Endothelial cell of umbilical vein (primary cell): Measurements from ENCODE around the gene SEMA4D. TPM values are rescaled to one million over a fixed set of nuclear protein-coding genes. Genes with fewer than 3 reads are reported as not detected.

Source experiments
- BruUV-seq: library from RNA; stranded (reverse); fragments of 400-500 nt; replicated peaks from 2 replicates; lab custom pipeline; 2021; lab: Mats Ljungman, UMichigan
- CTCF ChIA-PET: fragments of 300-600, 350-600 bp; sonication (Branson Sonifier 250); formaldehyde crosslinking; loops from one replicate; lab custom pipeline; 2021; ENCODE audit warnings: antibody characterized with exemption, inconsistent platforms; lab: Charles Lee
- POLR2A ChIA-PET: fragments of 300-600, 350-600 bp; sonication (Branson Sonifier 250); formaldehyde crosslinking; loops from one replicate; lab custom pipeline; 2021; ENCODE audit warnings: antibody characterized with exemption, inconsistent platforms; lab: Charles Lee
- DNase-seq: peaks from one replicate; pipeline ENCODE4 v3.0.0-alpha.2; 2011; ENCODE audit warnings: low read depth, low spot score
- FAIRE-seq: peaks from 2 replicates; lab custom pipeline; 2011; peaks lifted over from hg19 to GRCh38; lab: Jason Lieb, UNC
- H2AFZ ChIP-seq: 2 replicates; pipeline ENCODE4 v1.6.0; 2012; ENCODE audit warnings: low read depth, low read length, control low read depth, inconsistent platforms
- H3K27ac ChIP-seq: 2 replicates; pipeline ENCODE4 v1.5.1; 2011; ENCODE audit warnings: low read depth, mild to moderate bottlenecking, control low read depth, low read length, moderate library complexity; ENCODE audit not compliant: insufficient read depth
- H3K27me3 ChIP-seq, 2 experiments: 2 replicates each; pipeline versions ENCODE4 v1.6.0 to v1.6.1; 2011; ENCODE audit warnings: low read length in 2 of 2, mixed read lengths in 1 of 2; ENCODE audit not compliant: control insufficient read depth in 2 of 2, insufficient read depth in 2 of 2
- H3K36me3 ChIP-seq, 2 experiments: 2 replicates in 1 of 2; 3 replicates in 1 of 2; pipeline ENCODE4 v1.5.1; 2011; ENCODE audit warnings: low read length in 2 of 2, mild to moderate bottlenecking in 1 of 2, moderate library complexity in 1 of 2; ENCODE audit not compliant: control insufficient read depth in 2 of 2, insufficient read depth in 2 of 2; ENCODE audit errors: extremely low read depth in 1 of 2
- H3K4me1 ChIP-seq: 3 replicates; pipeline ENCODE4 v1.5.1; 2011; ENCODE audit warnings: mild to moderate bottlenecking, low read length; ENCODE audit not compliant: control insufficient read depth, insufficient read depth; ENCODE audit errors: extremely low read depth
- H3K4me2 ChIP-seq: 2 replicates; pipeline ENCODE4 v1.6.1; 2011; ENCODE audit warnings: low read length, control low read depth, mixed read lengths; ENCODE audit not compliant: insufficient read depth
- H3K4me3 ChIP-seq, 3 experiments: fragments of 200-600 bp in 1 of 3; sonication (generic), shearing (Covaris generic) in 1 of 3; replicated peaks in 1 of 3; 2 replicates each; pipeline ENCODE4 v1.5.1; 2011 to 2016; ENCODE audit warnings: control low read depth in 3 of 3, low read length in 3 of 3, mild to moderate bottlenecking in 2 of 3, inconsistent platforms in 1 of 3, low read depth in 1 of 3, moderate library complexity in 1 of 3; ENCODE audit not compliant: insufficient read depth in 1 of 3
- H3K79me2 ChIP-seq: 2 replicates; pipeline ENCODE4 v1.6.0; 2012; ENCODE audit warnings: low read length, inconsistent platforms; ENCODE audit not compliant: control insufficient read depth, insufficient read depth
- H3K9ac ChIP-seq: replicated peaks from 2 replicates; pipeline ENCODE3; 2011; ENCODE audit warnings: low read length, control low read depth; ENCODE audit not compliant: insufficient read depth; ENCODE audit errors: extremely low read depth
- H3K9me1 ChIP-seq: replicated peaks from 3 replicates; pipeline ENCODE4 v1.6.0; 2011; ENCODE audit warnings: mild to moderate bottlenecking, low read length; ENCODE audit not compliant: control insufficient read depth, insufficient read depth; ENCODE audit errors: extremely low read depth
- H3K9me3 ChIP-seq: replicated peaks from 2 replicates; pipeline ENCODE4 v1.5.1; 2012; ENCODE audit warnings: low read length, inconsistent platforms; ENCODE audit not compliant: control insufficient read depth, insufficient read depth
- H4K20me1 ChIP-seq: replicated peaks from 2 replicates; pipeline ENCODE3; 2011; ENCODE audit warnings: mild to moderate bottlenecking, low read length; ENCODE audit not compliant: control insufficient read depth, insufficient read depth; ENCODE audit errors: extremely low read depth
- EZH2 ChIP-seq: IDR thresholded peaks from 2 replicates; pipeline ENCODE4 v1.6.1; 2012; ENCODE audit warnings: borderline replicate concordance, low read depth, mild to moderate bottlenecking, moderate library complexity, low read length, inconsistent platforms; ENCODE audit not compliant: severe bottlenecking
- FOS ChIP-seq: IDR thresholded peaks from 2 replicates; pipeline ENCODE4 v1.6.1; 2011; ENCODE audit warnings: mild to moderate bottlenecking, low read length, moderate library complexity, borderline replicate concordance; ENCODE audit not compliant: insufficient read depth
- JUN ChIP-seq: IDR thresholded peaks from 2 replicates; pipeline ENCODE4 v1.6.1; 2011; ENCODE audit warnings: borderline replicate concordance, low read depth; ENCODE audit not compliant: insufficient read length, insufficient read depth
- MAX ChIP-seq: IDR thresholded peaks from 2 replicates; pipeline ENCODE4 v1.6.1; 2011; ENCODE audit not compliant: insufficient read depth, insufficient read length
- MYC ChIP-seq: IDR thresholded peaks from one replicate; pipeline ENCODE4 v1.6.1; 2011; ENCODE audit warnings: mild to moderate bottlenecking, low read depth, low read length
- POLR2A ChIP-seq: IDR thresholded peaks from 2 replicates; pipeline ENCODE4 v1.6.1; 2012; ENCODE audit warnings: low read depth, mild to moderate bottlenecking, control low read depth, low read length
- POLR2AphosphoS5 ChIP-seq: IDR thresholded peaks from 2 replicates; pipeline ENCODE4 v1.6.1; 2012; ENCODE audit warnings: low read depth, mild to moderate bottlenecking, control low read depth, low read length, moderate library complexity; ENCODE audit not compliant: insufficient read depth
- dilution Hi-C: fragments of 300-500 bp; cut with MboI; formaldehyde crosslinking; loops from one replicate; pipeline ENCODE4 v1.15.0; 2019; ENCODE audit warnings: low sequenced_read_pairs; ENCODE audit not compliant: extremely low pct_ligation_motif_present
- intact Hi-C: fragments of 100-400 bp; cut with micrococcal nuclease; formaldehyde crosslinking; loops from one replicate; pipeline ENCODE4 v1.10.0; 2022
- polyA plus RNA-seq, 4 experiments: library from polyadenylated mRNA; depleted of rRNA in 3 of 4; stranded (reverse) in 3 of 4; unstranded in 1 of 4; fragments of >200 nt; gene quantifications; 2 replicates each; pipeline versions ENCODE4 v1.2.1 to v1.2.3, GENCODE V29; 2011 to 2012; ENCODE audit warnings: missing spikeins in 1 of 4
- total RNA-seq: library from RNA; stranded (reverse); gene quantifications from 2 replicates; pipeline ENCODE4 v1.2.3, GENCODE V29; 2021
- TF ChIP-seq, protein P1 (sequence below), 2 donors: IDR thresholded peaks; 1 replicate in 1 of 2; 2 replicates in 1 of 2; pipeline ENCODE4 v1.5.1; 2011; ENCODE audit warnings: low read length in 2 of 2, mild to moderate bottlenecking in 2 of 2, moderate library complexity in 2 of 2, control low read depth in 1 of 2, inconsistent platforms in 1 of 2, low read depth in 1 of 2; ENCODE audit not compliant: insufficient read depth in 1 of 2; ENCODE audit errors: extremely low read depth in 1 of 2

Gene SEMA4D
- total and polyA plus RNA-seq, 2 donors (not counting 3 experiments of a cell fraction or from before 2014, with no cell fraction given): 3.9 to 15.7 TPM

GRCh38 chr9:89382026-89382986 is 115.6 kb downstream of the SEMA4D start:
- intact Hi-C loops (no loop called here), dilution Hi-C loops (no loop called here)
- FAIRE-seq: no peak
- Histone ChIP-seq H3K36me3 (peaks cover 0 to 4% of the 10 kb centered on the region in 2 experiments), H3K27ac (no peak overlapping the region), H3K9me1 (no peaks in the 10 kb centered on the region), H3K9ac (no peak overlapping the region), H3K4me2 (no peak overlapping the region), H3K27me3 (no peaks in the 10 kb centered on the region), H3K4me3 (no peak overlapping the region), H2AFZ (no peak overlapping the region), H3K4me1 (no peaks in the 10 kb centered on the region), H3K9me3 (no peaks in the 10 kb centered on the region), H3K79me2 (no peaks in the 10 kb centered on the region), H4K20me1 (no peaks in the 10 kb centered on the region)
- DNase-seq: no peak
- no peak for TF ChIP-seq MAX
- no peak for TF ChIP-seq JUN
- TF ChIP-seq MYC: no peak
- TF ChIP-seq, protein P1, sequence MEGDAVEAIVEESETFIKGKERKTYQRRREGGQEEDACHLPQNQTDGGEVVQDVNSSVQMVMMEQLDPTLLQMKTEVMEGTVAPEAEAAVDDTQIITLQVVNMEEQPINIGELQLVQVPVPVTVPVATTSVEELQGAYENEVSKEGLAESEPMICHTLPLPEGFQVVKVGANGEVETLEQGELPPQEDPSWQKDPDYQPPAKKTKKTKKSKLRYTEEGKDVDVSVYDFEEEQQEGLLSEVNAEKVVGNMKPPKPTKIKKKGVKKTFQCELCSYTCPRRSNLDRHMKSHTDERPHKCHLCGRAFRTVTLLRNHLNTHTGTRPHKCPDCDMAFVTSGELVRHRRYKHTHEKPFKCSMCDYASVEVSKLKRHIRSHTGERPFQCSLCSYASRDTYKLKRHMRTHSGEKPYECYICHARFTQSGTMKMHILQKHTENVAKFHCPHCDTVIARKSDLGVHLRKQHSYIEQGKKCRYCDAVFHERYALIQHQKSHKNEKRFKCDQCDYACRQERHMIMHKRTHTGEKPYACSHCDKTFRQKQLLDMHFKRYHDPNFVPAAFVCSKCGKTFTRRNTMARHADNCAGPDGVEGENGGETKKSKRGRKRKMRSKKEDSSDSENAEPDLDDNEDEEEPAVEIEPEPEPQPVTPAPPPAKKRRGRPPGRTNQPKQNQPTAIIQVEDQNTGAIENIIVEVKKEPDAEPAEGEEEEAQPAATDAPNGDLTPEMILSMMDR (IDR thresholded peaks at IDR 0.05; ENCODE audit: extremely low read depth in 1 of 2, insufficient read depth in 1 of 2, low read depth in 1 of 2, low read length in 2 of 2): no peak
- no peak for TF ChIP-seq FOS
- no peak for TF ChIP-seq POLR2AphosphoS5
- no peak for TF ChIP-seq EZH2
- no peak for TF ChIP-seq POLR2A
- CTCF ChIA-PET: interaction anchor here (1.4 kb wide), 1 partner anchor 167 kb away, joined by 7 read pairs; no protein-coding TSS in a partner anchor
- POLR2A ChIA-PET: no interaction called here
- BruUV-seq: no TSS peak
